ENCODE results near the gene LAMC1. TPM values are rescaled to one million over a fixed set of nuclear protein-coding genes. Genes with fewer than 3 reads are reported as not detected.
A peak's percentile ranks its signal among the peaks of the same experiment; 100 is the strongest.

The LAMC1 gene
- total and polyA plus RNA-seq, 12 donors, result 22.1 to 160 (median 115) TPM

GRCh38 chr1:183131166-183131565 is 107.9 kb downstream of the LAMC1 start:
- H3K27ac ChIP-seq, result peak overlapping the region in 1 of 10 donors; percentile 36
- H3K36me3 ChIP-seq, result peaks cover 5 to 100% (median 70%) of the 10 kb centered on the region in 9 donors
- no peak overlapping the region for H3K4me3 ChIP-seq
- no peak for TF ChIP-seq CTCF (IDR thresholded peaks at IDR 0.05)
- peaks cover 0 to 20% (median 0%) of the 10 kb centered on the region in 9 donors for H3K4me1 ChIP-seq
- ATAC-seq (no peak), DNase-seq (no peak)
- H3K9me3 ChIP-seq, result no peaks in the 10 kb centered on the region
- 70 to 81% methylated on average over 2 of the region's 2 CpGs for WGBS, 2 donors
- no peaks in the 10 kb centered on the region for H3K27me3 ChIP-seq
- intact Hi-C loops (cut with DNase I), result loop anchor here in 3 of 10 donors (10.0 kb wide), 3 partner anchors 166 to 266 kb away; no protein-coding TSS in a partner anchor

- no peak for DNase-seq
- no peak for TF ChIP-seq CTCF (IDR thresholded peaks at IDR 0.05)
- Histone ChIP-seq H3K36me3 (peaks cover 1 to 99% (median 63%) of the 10 kb centered on the region in 9 donors), H3K27me3 (no peaks in the 10 kb centered on the region), H3K4me1 (peaks cover 0 to 46% (median 23%) of the 10 kb centered on the region in 9 donors), H3K9me3 (no peaks in the 10 kb centered on the region), H3K27ac (peak overlapping the region in 1 of 10 donors; percentile 29), H3K4me3 (no peak overlapping the region)
- 42 to 47% methylated on average over 2 of the region's 2 CpGs for WGBS, 2 donors
- intact Hi-C loops (cut with DNase I), result loop anchor here in 3 of 10 donors (10.0 kb wide), 3 partner anchors 171 to 271 kb away; no protein-coding TSS in a partner anchor
- ATAC-seq, result no peak
These were observed 112.1 kb downstream of the LAMC1 start for GRCh38 chr1:183135336-183135735.

- H3K27ac ChIP-seq, result peak overlapping the region in 3 of 10 donors; percentile 12 to 83 (median 15)
- WGBS, 2 donors, result 57 to 58% methylated on average over 3 of the region's 3 CpGs
- DNase-seq (no peak), ATAC-seq (no peak)
- H3K4me3 ChIP-seq, result no peak overlapping the region
- intact Hi-C loops (cut with DNase I), result loop anchor here in 3 of 10 donors (10.0 kb wide), 3 partner anchors 173 to 273 kb away; no protein-coding TSS in a partner anchor
- H3K27me3 ChIP-seq, result no peaks in the 10 kb centered on the region
- peaks cover 0 to 49% (median 23%) of the 10 kb centered on the region in 9 donors for H3K4me1 ChIP-seq
- TF ChIP-seq CTCF (IDR thresholded peaks at IDR 0.05), result no peak
- peaks cover 0 to 99% (median 56%) of the 10 kb centered on the region in 9 donors for H3K36me3 ChIP-seq
- H3K9me3 ChIP-seq, result no peaks in the 10 kb centered on the region
These were observed 114.6 kb downstream of the LAMC1 start for GRCh38 chr1:183137782-183138181.

GRCh38 chr1:183138301-183138700 is 115.1 kb downstream of the LAMC1 start:
- TF ChIP-seq CTCF (IDR thresholded peaks at IDR 0.05), result no peak
- ATAC-seq (no peak), DNase-seq (no peak)
- Histone ChIP-seq H3K27me3 (no peaks in the 10 kb centered on the region), H3K36me3 (peaks cover 0 to 99% (median 51%) of the 10 kb centered on the region in 9 donors), H3K9me3 (no peaks in the 10 kb centered on the region), H3K4me1 (peaks cover 0 to 49% (median 26%) of the 10 kb centered on the region in 9 donors), H3K27ac (peak overlapping the region in 7 of 10 donors; percentile 12 to 83 (median 68)), H3K4me3 (no peak overlapping the region)
- intact Hi-C loops (cut with DNase I), result loop anchor here in 3 of 10 donors (10.0 kb wide), 3 partner anchors 174 to 274 kb away; no protein-coding TSS in a partner anchor
- 69 to 71% methylated on average over 4 of the region's 4 CpGs for WGBS, 2 donors
